ENCODE measurements around the gene CYSLTR2.

DNA sequence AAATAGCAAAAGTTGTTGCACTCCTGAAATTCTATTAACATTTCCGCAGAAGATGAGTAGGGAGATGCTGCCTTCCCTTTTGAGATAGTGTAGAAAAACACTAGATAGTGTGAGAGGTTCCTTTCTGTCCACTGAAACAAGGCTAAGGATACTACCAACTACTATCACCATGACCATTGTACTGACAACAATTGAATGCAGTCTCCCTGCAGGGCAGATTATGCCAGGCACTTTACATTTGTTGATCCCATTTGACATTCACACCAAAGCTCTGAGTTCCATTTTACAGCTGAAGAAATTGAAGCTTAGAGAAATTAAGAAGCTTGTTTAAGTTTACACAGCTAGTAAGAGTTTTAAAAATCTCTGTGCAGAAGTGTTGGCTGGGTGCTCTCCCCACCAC lies 55.0 kb downstream of the CYSLTR2 start:
- no peak for TF ChIP-seq POLR2A (IDR thresholded peaks at IDR 0.05)
- TF ChIP-seq, protein P1, sequence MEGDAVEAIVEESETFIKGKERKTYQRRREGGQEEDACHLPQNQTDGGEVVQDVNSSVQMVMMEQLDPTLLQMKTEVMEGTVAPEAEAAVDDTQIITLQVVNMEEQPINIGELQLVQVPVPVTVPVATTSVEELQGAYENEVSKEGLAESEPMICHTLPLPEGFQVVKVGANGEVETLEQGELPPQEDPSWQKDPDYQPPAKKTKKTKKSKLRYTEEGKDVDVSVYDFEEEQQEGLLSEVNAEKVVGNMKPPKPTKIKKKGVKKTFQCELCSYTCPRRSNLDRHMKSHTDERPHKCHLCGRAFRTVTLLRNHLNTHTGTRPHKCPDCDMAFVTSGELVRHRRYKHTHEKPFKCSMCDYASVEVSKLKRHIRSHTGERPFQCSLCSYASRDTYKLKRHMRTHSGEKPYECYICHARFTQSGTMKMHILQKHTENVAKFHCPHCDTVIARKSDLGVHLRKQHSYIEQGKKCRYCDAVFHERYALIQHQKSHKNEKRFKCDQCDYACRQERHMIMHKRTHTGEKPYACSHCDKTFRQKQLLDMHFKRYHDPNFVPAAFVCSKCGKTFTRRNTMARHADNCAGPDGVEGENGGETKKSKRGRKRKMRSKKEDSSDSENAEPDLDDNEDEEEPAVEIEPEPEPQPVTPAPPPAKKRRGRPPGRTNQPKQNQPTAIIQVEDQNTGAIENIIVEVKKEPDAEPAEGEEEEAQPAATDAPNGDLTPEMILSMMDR (IDR thresholded peaks at IDR 0.05) = no peak
